Measurements from ENCODE around the gene RUNX3. TPM values are rescaled to one million over a fixed set of nuclear protein-coding genes. Genes with fewer than 3 reads are reported as not detected.

The RUNX3 gene
- total and polyA plus RNA-seq, 9 donors, result 0.23 to 1.9 (median 0.83) TPM

- Histone ChIP-seq H3K27me3 (no peaks in the 10 kb centered on the region), H3K27ac (no peak overlapping the region), H3K36me3 (no peaks in the 10 kb centered on the region), H3K4me3 (no peak overlapping the region), H3K9me3 (no peaks in the 10 kb centered on the region), H3K4me1 (ENCODE audit: insufficient read depth) (no peaks in the 10 kb centered on the region)
- 78 to 81% (median 79%) methylated on average over 19 of the region's 19 CpGs for WGBS, 3 donors
- intact Hi-C loops (cut with DNase I), result no loop called here
- DNase-seq, result no peak
- TF ChIP-seq POLR2A (IDR thresholded peaks at IDR 0.05), result no peak
- no peak for TF ChIP-seq EP300 (IDR thresholded peaks at IDR 0.05)
- TF ChIP-seq, protein P1, sequence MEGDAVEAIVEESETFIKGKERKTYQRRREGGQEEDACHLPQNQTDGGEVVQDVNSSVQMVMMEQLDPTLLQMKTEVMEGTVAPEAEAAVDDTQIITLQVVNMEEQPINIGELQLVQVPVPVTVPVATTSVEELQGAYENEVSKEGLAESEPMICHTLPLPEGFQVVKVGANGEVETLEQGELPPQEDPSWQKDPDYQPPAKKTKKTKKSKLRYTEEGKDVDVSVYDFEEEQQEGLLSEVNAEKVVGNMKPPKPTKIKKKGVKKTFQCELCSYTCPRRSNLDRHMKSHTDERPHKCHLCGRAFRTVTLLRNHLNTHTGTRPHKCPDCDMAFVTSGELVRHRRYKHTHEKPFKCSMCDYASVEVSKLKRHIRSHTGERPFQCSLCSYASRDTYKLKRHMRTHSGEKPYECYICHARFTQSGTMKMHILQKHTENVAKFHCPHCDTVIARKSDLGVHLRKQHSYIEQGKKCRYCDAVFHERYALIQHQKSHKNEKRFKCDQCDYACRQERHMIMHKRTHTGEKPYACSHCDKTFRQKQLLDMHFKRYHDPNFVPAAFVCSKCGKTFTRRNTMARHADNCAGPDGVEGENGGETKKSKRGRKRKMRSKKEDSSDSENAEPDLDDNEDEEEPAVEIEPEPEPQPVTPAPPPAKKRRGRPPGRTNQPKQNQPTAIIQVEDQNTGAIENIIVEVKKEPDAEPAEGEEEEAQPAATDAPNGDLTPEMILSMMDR (IDR thresholded peaks at IDR 0.05), result no peak
Observed at GRCh38 chr1:24942789-24943188, 12.7 kb upstream of the RUNX3 start.

DNA sequence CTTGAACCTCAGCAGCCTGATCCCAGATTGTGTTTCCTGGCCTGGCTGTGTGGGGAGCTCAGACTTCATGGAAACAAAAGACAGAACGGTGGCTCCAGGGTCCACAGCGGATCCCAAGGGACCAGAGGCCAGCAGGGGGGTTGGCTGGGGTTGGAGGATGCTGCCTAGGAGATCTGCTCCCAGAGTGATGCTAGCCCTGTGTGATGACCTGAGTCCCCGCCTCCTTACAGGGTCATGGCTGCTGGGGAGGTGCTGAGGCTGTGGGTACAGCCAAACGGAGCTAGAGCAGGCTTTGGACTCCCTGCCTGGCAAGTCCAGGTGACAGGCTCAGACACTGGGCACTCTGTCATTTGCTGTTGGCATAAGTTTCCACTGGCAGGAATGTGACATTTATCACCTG, 11.5 kb upstream of the RUNX3 start:
- TF ChIP-seq EP300 (IDR thresholded peaks at IDR 0.05), result no peak
- no peak for TF ChIP-seq POLR2A (IDR thresholded peaks at IDR 0.05)
- TF ChIP-seq, protein P1 (IDR thresholded peaks at IDR 0.05), result no peak
- H3K4me3 ChIP-seq, result no peak overlapping the region
- DNase-seq, result no peak
- H3K27ac ChIP-seq, result no peak overlapping the region
- no peaks in the 10 kb centered on the region for H3K27me3 ChIP-seq
- H3K9me3 ChIP-seq, result no peaks in the 10 kb centered on the region
- WGBS, 3 donors, result 57 to 60% (median 60%) methylated on average over 4 of the region's 4 CpGs
- intact Hi-C loops (cut with DNase I), result no loop called here
- no peaks in the 10 kb centered on the region for H3K4me1 ChIP-seq (ENCODE audit: insufficient read depth)
- H3K36me3 ChIP-seq, result no peaks in the 10 kb centered on the region

GRCh38 chr1:24940231-24940630, 10.2 kb upstream of the RUNX3 start:
- 79 to 87% (median 85%) methylated on average over 7 of the region's 7 CpGs for WGBS, 3 donors
- Histone ChIP-seq H3K27ac (no peak overlapping the region), H3K9me3 (no peaks in the 10 kb centered on the region), H3K36me3 (no peaks in the 10 kb centered on the region), H3K4me3 (no peak overlapping the region), H3K4me1 (ENCODE audit: insufficient read depth) (no peaks in the 10 kb centered on the region), H3K27me3 (no peaks in the 10 kb centered on the region)
- intact Hi-C loops (cut with DNase I), result no loop called here
- TF ChIP-seq, protein P1 (IDR thresholded peaks at IDR 0.05), result no peak
- TF ChIP-seq POLR2A (IDR thresholded peaks at IDR 0.05) (no peak), EP300 (IDR thresholded peaks at IDR 0.05) (no peak)
- DNase-seq, result no peak

- no peaks in the 10 kb centered on the region for H3K4me1 ChIP-seq (ENCODE audit: insufficient read depth)
- H3K36me3 ChIP-seq, result no peaks in the 10 kb centered on the region
- no peak for DNase-seq
- intact Hi-C loops (cut with DNase I), result no loop called here
- H3K27me3 ChIP-seq, result no peaks in the 10 kb centered on the region
- WGBS, 3 donors, result 70 to 82% (median 75%) methylated on average over 4 of the region's 4 CpGs
- H3K4me3 ChIP-seq, result no peak overlapping the region
- TF ChIP-seq, protein P1 (IDR thresholded peaks at IDR 0.05), result no peak
- TF ChIP-seq POLR2A (IDR thresholded peaks at IDR 0.05) (no peak), EP300 (IDR thresholded peaks at IDR 0.05) (no peak)
- H3K9me3 ChIP-seq, result no peaks in the 10 kb centered on the region
- H3K27ac ChIP-seq, result no peak overlapping the region
Observed at GRCh38 chr1:24939675-24940193, 9.7 kb upstream of the RUNX3 start.
